Hematopoietic multipotent progenitor cell treated with erythropoietin and hydrocortisone succinate and interleukin-3 and kit ligand, for 17 days (in vitro differentiated cells): ENCODE results near the gene TRAF3.
"Not testable (repeated sequence)": the region's sequence is repeated elsewhere in the genome, so short reads cannot be mapped to it uniquely, and the experiment has no call there.

ENCODE experiments used
- DNase-seq: peaks from one replicate; pipeline ENCODE4 v3.0.0-alpha.2; 2015; ENCODE audit warnings: low spot score

Gene TRAF3

DNA sequence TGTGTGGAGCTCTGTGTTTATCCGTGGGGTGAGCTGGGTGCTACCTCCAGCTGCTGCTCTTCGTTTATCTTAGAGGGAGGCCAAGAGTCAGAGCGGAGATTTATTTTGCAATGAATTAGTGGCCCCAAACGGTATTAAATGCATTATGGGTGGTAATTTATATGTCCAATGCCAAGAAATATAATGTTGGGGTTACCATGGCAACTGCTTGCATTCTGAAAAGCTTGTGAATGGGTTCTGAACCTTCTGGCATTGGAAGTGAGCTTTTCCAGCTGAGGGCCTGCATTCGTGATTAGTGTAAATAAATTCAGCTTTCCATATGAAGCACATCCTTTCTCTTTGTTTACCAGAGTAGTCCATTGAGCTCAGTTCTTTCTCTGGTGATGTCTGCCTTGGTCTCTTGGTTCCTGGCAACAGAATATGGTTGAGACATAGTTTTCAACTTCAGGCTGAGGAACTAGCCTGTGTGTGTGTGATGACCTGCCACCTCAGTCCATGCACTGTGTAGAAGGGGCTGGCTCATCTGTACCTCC, 51.8 kb downstream of the TRAF3 start:
- DNase-seq = no peak

DNA sequence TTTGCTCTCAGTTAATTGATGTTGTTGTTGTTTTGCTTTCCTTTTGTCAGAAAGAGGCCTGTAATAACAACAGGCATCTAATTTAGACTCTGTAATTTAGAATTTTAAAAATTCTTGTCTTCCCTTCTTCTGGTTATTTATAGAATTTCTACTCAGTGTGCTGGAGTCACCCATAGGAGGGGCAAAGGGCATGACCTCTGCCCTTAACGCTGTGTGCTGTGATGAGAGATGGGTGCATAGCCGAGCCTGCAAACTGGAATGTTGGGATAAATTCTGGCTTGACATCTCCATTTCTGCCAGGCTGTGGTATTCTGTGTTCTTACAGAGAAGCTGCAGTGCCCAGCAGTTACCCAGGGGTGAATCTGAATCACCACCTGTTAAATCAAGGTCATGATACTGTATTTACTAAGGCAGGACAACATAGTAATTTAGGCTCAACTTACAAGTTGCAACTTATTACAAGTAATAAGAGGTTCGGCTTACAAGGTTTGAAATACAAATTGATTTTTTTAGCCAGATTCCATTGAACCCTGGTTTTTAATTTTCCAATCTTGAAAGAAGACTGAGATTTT, 53.3 kb downstream of the TRAF3 start:
- no peak for DNase-seq

- no peak for DNase-seq
Measured at GRCh38 chr14:102831163-102831804, 54.0 kb downstream of the TRAF3 start.

GRCh38 chr14:102833341-102833740, 56.1 kb downstream of the TRAF3 start:
- no peak for DNase-seq

DNA sequence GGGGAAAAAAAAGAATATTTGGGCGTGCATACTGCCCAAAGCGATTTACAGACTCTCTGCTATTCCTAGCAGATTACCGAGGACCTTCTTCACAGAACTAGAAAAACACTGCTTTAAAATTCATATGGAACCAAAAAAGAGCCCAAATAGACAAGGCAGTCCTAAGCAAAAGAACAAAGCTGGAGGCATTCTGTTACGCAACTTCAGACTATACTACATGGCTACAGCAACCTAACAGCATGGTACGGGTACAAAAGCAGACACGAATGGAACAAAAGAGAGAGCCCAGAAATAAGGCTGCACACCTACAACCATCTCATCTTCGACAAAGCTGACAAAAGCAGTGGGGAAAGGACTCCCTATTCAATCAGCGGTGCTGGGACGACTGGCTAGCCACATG, 56.7 kb downstream of the TRAF3 start:
- no peak for DNase-seq

DNA sequence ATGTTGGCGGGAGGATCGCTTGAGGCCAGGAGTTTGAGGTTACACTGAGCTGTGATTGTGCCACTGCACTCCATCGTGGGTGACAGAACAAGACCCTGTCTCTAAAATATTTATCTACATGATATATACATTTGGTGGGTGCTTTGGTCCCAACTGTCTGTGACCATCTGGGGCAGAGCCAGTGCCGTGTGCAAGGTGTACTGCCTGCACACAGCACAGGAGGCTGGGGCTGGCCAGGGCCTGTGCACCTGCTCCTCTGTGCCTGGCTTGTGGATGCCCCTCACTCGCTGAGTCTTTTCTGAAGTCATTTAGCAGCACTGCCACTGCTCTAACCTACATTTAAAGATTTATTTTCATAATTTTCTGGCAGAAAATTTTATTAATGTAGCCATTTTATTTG, 58.7 kb downstream of the TRAF3 start:
- no peak for DNase-seq

DNA sequence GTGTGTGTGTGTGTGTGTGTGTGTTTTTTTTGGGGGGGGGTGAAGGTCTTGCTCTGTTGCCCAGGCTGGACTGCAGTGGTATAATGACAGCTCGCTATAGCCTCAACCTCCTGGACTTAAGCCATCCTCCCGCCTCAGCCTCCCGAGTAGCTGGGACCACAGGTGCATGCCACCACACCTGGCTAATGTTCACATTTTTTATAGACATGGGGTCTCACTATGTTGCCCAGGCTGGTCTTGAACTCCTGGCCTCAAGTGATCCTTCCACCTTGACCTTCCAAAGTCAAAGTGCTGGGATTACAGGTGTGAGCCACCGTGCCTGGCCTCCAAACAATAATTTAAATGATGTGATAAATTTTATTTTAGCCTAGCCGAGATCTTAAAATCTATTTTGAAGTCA, 59.9 kb downstream of the TRAF3 start:
- DNase-seq = not testable (repeated sequence)

GRCh38 chr14:102838501-102838900, 61.3 kb downstream of the TRAF3 start:
- DNase-seq = no peak

GRCh38 chr14:102840115-102840514, 62.9 kb downstream of the TRAF3 start:
- DNase-seq = no peak

- no peak for DNase-seq
Measured at GRCh38 chr14:102840771-102841528, 63.7 kb downstream of the TRAF3 start.

DNA sequence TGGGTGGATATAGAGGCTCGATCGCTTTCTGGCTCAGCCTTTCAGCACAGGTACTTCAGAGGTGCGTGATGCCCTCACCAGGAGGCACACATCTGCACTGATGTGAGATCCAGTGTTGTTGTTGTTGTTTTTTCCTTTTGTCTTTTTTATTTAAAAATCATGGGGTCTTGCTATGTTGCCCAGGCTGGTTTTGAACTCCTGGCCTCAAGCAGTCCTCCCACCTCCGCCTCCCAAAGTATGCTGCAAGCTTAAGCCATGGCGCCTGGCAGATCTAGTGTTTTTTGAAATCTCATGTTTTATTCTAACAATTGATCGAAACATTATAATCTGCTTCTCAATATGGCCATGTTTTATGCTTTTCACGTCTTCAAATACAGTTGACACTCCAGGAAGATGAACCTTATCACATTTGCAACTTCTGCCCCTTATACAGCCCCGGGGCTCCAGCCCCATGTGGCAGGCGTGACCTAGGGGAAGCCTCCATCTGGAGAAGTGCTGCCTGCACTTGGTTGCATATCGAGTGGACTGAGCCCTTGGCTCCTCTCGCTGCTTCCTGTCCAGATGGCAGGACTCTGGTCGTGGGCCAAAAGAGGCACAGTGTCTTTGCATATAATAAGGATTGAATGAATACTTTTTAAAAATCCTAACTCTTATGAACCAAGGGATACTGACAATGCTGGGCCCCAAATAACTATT, 71.7 kb downstream of the TRAF3 start:
- DNase-seq = no peak

DNA sequence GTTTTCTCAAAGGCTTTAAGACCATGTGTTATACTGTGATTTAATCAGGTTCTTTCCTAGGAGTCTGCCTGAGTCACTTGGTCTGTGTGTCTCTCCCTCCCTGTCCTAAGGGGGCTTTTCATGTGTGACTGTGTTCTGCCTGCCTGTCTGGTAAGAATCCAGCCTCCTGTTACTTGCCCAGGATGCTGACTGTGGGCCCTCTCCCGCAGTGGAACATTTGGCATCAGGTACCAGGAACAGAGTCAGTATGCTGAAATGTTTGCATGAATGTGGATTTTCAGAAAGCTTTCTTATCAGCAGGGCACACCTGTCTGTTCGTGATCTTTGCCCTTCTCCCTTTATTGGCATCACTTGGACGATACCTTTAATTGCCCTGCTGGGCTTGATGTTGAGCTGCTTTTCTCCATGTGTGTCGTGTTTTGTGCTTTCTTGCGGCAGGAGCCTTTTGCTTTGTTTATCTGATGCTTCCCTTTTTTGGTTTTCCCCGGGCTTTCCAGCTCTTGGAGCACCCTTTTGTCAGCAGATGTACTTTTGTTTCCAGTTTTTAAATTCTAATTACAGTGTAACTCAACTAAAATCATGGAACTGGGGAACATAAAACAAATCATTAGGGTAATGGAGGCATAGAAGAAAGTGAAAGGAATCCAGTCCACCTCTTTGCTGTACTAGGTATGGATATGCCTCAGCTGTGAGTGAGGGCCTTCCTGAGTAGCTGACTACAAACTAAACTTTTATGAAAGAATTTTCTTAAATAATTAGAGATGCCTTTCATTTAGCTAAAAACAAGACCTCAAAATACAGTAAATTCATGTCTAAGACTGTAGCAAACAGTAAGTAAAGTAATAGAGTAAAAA, 72.5 kb downstream of the TRAF3 start:
- DNase-seq = no peak

GRCh38 chr14:102853648-102854047, 76.4 kb downstream of the TRAF3 start:
- no peak for DNase-seq

DNA sequence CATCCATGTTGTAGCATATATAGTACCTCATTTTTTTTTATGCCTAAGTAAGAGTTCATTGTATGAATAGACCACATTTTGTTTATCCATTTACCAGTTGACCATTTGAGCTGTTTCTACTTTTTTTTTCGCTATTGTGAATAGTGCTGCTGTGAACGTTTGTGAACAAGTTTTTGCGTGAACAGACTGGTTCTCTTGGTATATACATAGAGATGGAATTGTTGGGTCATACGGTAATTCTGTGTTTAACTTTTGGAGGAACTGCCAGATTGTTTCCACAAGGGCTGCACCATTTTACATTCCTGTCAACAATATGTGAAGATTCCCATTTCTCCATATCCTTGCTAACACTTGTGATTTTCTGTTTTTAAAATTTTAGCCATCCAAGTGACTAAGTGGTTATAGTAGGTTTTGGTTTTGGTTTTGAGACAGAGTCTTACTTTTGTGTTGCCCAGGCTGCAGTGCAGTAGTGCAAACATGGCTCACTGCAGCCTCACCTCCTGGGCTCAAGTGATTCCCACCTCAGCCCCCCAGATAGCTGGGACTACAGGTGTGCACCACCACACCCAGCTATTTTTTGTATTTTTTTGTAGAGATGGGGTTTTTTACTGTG, 76.9 kb downstream of the TRAF3 start:
- DNase-seq = no peak

DNA sequence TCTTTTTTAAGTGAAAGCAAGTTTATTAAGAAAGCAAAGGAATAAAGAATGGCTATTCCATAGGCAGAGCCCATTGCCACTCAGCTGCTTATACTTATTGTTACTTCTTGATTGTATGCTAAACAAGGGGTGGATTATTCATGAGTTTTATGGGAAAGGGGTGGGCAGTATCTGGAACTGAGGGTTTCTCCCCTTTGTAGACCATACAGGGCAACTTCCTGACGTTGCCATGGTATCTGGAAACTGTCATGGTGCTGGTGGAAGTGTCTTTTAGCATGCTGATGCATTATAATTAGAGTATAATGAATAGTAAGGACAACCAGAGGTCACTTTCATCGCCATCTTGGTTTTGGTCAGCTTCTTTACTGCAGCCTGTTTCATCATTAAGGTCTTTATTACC, 78.9 kb downstream of the TRAF3 start:
- DNase-seq = no peak

- no peak for DNase-seq
Measured at GRCh38 chr14:102857444-102857843, 80.2 kb downstream of the TRAF3 start.

- DNase-seq = no peak
Measured at GRCh38 chr14:102859911-102860310, 82.7 kb downstream of the TRAF3 start.

GRCh38 chr14:102862154-102862773, 85.0 kb downstream of the TRAF3 start:
- DNase-seq = no peak

DNA sequence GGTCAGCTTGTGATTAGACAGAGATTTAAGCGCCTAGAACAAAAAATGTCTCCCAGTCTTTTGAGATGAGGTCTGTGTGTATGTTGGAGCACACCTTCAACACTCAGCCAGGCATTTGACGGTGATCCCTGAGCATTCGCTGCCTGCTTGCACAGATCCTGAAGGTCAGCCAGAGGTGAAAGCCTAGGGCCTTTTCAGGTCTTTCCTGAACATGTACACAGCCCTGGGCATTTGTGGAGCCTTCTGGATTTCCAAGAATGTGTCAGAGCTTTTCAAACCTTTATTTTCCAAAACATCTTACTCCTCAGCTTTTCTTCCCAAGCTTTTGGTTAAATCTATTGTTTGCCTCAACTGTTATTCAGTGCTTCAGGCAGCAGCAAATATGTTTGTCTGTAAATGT, 86.1 kb downstream of the TRAF3 start:
- DNase-seq = no peak

- DNase-seq = not testable (repeated sequence)
Measured at GRCh38 chr14:102865916-102866315, 88.7 kb downstream of the TRAF3 start.
